ENCODE results near the gene FUBP3. TPM values are rescaled to one million over a fixed set of nuclear protein-coding genes. Genes with fewer than 3 reads are reported as not detected.

Gene FUBP3
- total RNA-seq, 2 experiments from 2014 or later: 36.4 to 38.5 TPM

- Mint-ChIP-seq H3K27ac (no peak overlapping the region), H3K36me3 (ENCODE audit: low read depth) (no peaks in the 10 kb centered on the region), H3K4me3 (no peak overlapping the region), H3K27me3 (peaks cover 53% of the 10 kb centered on the region), H3K9me3 (ENCODE audit: low read depth) (no peaks in the 10 kb centered on the region), H3K4me1 (peaks cover 17% of the 10 kb centered on the region)
- ATAC-seq: no peak
- intact Hi-C loops (cut with DNase I, micrococcal nuclease): no loop called here
- DNase-seq: no peak
- ChIA-PET CTCF (interaction anchor here (1.1 to 1.2 kb wide), 2 partner anchors 15 to 27 kb away, joined by 3 to 5 read pairs; partner anchors contain the start of gene EXOSC2), POLR2A (interaction anchor here (0.8 kb wide), 1 partner anchor 569 kb away, joined by 3 read pairs; no protein-coding TSS in a partner anchor)
Measured at GRCh38 chr9:130666393-130667119, 87.2 kb downstream of the FUBP3 start.

- DNase-seq: no peak
- peaks cover 48% of the 10 kb centered on the region for H3K27me3 Mint-ChIP-seq
- ChIA-PET CTCF (interaction anchor here (1.1 to 1.2 kb wide), 2 partner anchors 15 to 26 kb away, joined by 3 to 5 read pairs; partner anchors contain the start of gene EXOSC2), POLR2A (no interaction called here)
- intact Hi-C loops (cut with DNase I, micrococcal nuclease): no loop called here
- H3K4me3 Mint-ChIP-seq: no peak overlapping the region
- no peak overlapping the region for H3K27ac Mint-ChIP-seq
- no peak for ATAC-seq
- no peaks in the 10 kb centered on the region for H3K36me3 Mint-ChIP-seq (ENCODE audit: low read depth)
- H3K9me3 Mint-ChIP-seq (ENCODE audit: low read depth): no peaks in the 10 kb centered on the region
- peaks cover 17% of the 10 kb centered on the region for H3K4me1 Mint-ChIP-seq
Measured at GRCh38 chr9:130667120-130667435, 87.7 kb downstream of the FUBP3 start.

GRCh38 chr9:130668196-130668595 lies 88.8 kb downstream of the FUBP3 start:
- no peak overlapping the region for H3K27ac Mint-ChIP-seq
- no peak for DNase-seq
- H3K9me3 Mint-ChIP-seq (ENCODE audit: low read depth): no peaks in the 10 kb centered on the region
- intact Hi-C loops (cut with DNase I, micrococcal nuclease): no loop called here
- H3K4me1 Mint-ChIP-seq: peaks cover 12% of the 10 kb centered on the region
- CTCF ChIA-PET: interaction anchor here (0.6 kb wide), 1 partner anchor 204 kb away, joined by 3 read pairs; no protein-coding TSS in a partner anchor
- POLR2A ChIA-PET: no interaction called here
- peaks cover 38% of the 10 kb centered on the region for H3K27me3 Mint-ChIP-seq
- no peaks in the 10 kb centered on the region for H3K36me3 Mint-ChIP-seq (ENCODE audit: low read depth)
- no peak for ATAC-seq
- no peak overlapping the region for H3K4me3 Mint-ChIP-seq

GRCh38 chr9:130668659-130669058 lies 89.3 kb downstream of the FUBP3 start:
- H3K9me3 Mint-ChIP-seq (ENCODE audit: low read depth): no peaks in the 10 kb centered on the region
- peaks cover 36% of the 10 kb centered on the region for H3K27me3 Mint-ChIP-seq
- no peak overlapping the region for H3K4me3 Mint-ChIP-seq
- intact Hi-C loops (cut with DNase I, micrococcal nuclease): no loop called here
- H3K36me3 Mint-ChIP-seq (ENCODE audit: low read depth): no peaks in the 10 kb centered on the region
- peaks cover 11% of the 10 kb centered on the region for H3K4me1 Mint-ChIP-seq
- H3K27ac Mint-ChIP-seq: no peak overlapping the region
- no peak for DNase-seq
- ChIA-PET CTCF (no interaction called here), POLR2A (no interaction called here)
- no peak for ATAC-seq

GRCh38 chr9:130669965-130670364 lies 90.6 kb downstream of the FUBP3 start:
- no peaks in the 10 kb centered on the region for H3K36me3 Mint-ChIP-seq (ENCODE audit: low read depth)
- H3K9me3 Mint-ChIP-seq (ENCODE audit: low read depth): no peaks in the 10 kb centered on the region
- intact Hi-C loops (cut with DNase I, micrococcal nuclease): no loop called here
- ChIA-PET CTCF (no interaction called here), POLR2A (no interaction called here)
- H3K27ac Mint-ChIP-seq: no peak overlapping the region
- H3K4me1 Mint-ChIP-seq: peaks cover 4% of the 10 kb centered on the region
- DNase-seq (no peak), ATAC-seq (no peak)
- peaks cover 27% of the 10 kb centered on the region for H3K27me3 Mint-ChIP-seq
- no peak overlapping the region for H3K4me3 Mint-ChIP-seq

- Mint-ChIP-seq H3K4me3 (no peak overlapping the region), H3K27me3 (peaks cover 22% of the 10 kb centered on the region), H3K9me3 (ENCODE audit: low read depth) (no peaks in the 10 kb centered on the region), H3K36me3 (ENCODE audit: low read depth) (no peaks in the 10 kb centered on the region), H3K27ac (no peak overlapping the region), H3K4me1 (no peaks in the 10 kb centered on the region)
- DNase-seq (no peak), ATAC-seq (no peak)
- ChIA-PET CTCF (no interaction called here), POLR2A (no interaction called here)
- intact Hi-C loops (cut with DNase I, micrococcal nuclease): no loop called here
Measured at GRCh38 chr9:130670644-130671043, 91.3 kb downstream of the FUBP3 start.

- POLR2A ChIA-PET: no interaction called here
- Mint-ChIP-seq H3K9me3 (ENCODE audit: low read depth) (no peaks in the 10 kb centered on the region), H3K27me3 (peaks cover 11% of the 10 kb centered on the region), H3K4me3 (no peak overlapping the region), H3K4me1 (no peaks in the 10 kb centered on the region), H3K36me3 (ENCODE audit: low read depth) (no peaks in the 10 kb centered on the region), H3K27ac (no peak overlapping the region)
- DNase-seq (no peak), ATAC-seq (no peak)
- CTCF ChIA-PET: no interaction called here
- intact Hi-C loops (cut with DNase I, micrococcal nuclease): no loop called here
Measured at GRCh38 chr9:130672466-130672865, 93.1 kb downstream of the FUBP3 start.

- no peaks in the 10 kb centered on the region for H3K36me3 Mint-ChIP-seq (ENCODE audit: low read depth)
- intact Hi-C loops (cut with DNase I, micrococcal nuclease): no loop called here
- H3K4me1 Mint-ChIP-seq: no peaks in the 10 kb centered on the region
Measured at GRCh38 chr9:130672933-130673615, 93.7 kb downstream of the FUBP3 start.

GRCh38 chr9:130675396-130675795 lies 96.0 kb downstream of the FUBP3 start:
- intact Hi-C loops (cut with DNase I, micrococcal nuclease): no loop called here
- Mint-ChIP-seq H3K4me3 (no peak overlapping the region), H3K27ac (no peak overlapping the region), H3K36me3 (ENCODE audit: low read depth) (no peaks in the 10 kb centered on the region), H3K4me1 (no peaks in the 10 kb centered on the region), H3K27me3 (peaks cover 4% of the 10 kb centered on the region), H3K9me3 (ENCODE audit: low read depth) (no peaks in the 10 kb centered on the region)
- no peak for ATAC-seq
- CTCF ChIA-PET: no interaction called here
- no peak for DNase-seq
- POLR2A ChIA-PET: no interaction called here

More at GRCh38 chr9:130672933-130673615, 93.7 kb downstream of the FUBP3 start:
- POLR2A ChIA-PET: no interaction called here
- CTCF ChIA-PET: interaction anchor here (0.5 to 0.6 kb wide), 2 partner anchors 96 to 1227 kb away, joined by 3 read pairs; no protein-coding TSS in a partner anchor
- no peak overlapping the region for H3K4me3 Mint-ChIP-seq
- H3K27ac Mint-ChIP-seq: no peak overlapping the region
- no peak for DNase-seq
- no peak for ATAC-seq
- H3K9me3 Mint-ChIP-seq (ENCODE audit: low read depth): no peaks in the 10 kb centered on the region
- peaks cover 8% of the 10 kb centered on the region for H3K27me3 Mint-ChIP-seq

GRCh38 chr9:130677252-130677651 lies 97.9 kb downstream of the FUBP3 start:
- Mint-ChIP-seq H3K4me1 (no peaks in the 10 kb centered on the region), H3K4me3 (no peak overlapping the region), H3K27me3 (no peaks in the 10 kb centered on the region), H3K9me3 (ENCODE audit: low read depth) (no peaks in the 10 kb centered on the region), H3K36me3 (ENCODE audit: low read depth) (no peaks in the 10 kb centered on the region), H3K27ac (no peak overlapping the region)
- intact Hi-C loops (cut with DNase I, micrococcal nuclease): no loop called here
- POLR2A ChIA-PET: no interaction called here
- CTCF ChIA-PET: interaction anchor here (0.5 kb wide), 1 partner anchor 13 kb away, joined by 4 read pairs; no protein-coding TSS in a partner anchor
- no peak for DNase-seq
- ATAC-seq: no peak

- H3K27ac Mint-ChIP-seq: no peak overlapping the region
- DNase-seq (peak; percentile 79), ATAC-seq (peak; percentile 67)
- no peaks in the 10 kb centered on the region for H3K36me3 Mint-ChIP-seq (ENCODE audit: low read depth)
- CTCF ChIA-PET: interaction anchor here (0.7 to 2.3 kb wide), 5 partner anchors 12 to 335 kb away, joined by 3 to 26 read pairs (median 3); partner anchors contain the start of gene EXOSC2
- intact Hi-C loops (cut with DNase I, micrococcal nuclease): loop anchor here in 1 of 2 experiments (1.0 to 5.0 kb wide), 2 partner anchors 102 to 574 kb away; partner anchors contain the start of gene FUBP3
- POLR2A ChIA-PET: interaction anchor here (1.0 kb wide), 1 partner anchor 12 kb away, joined by 3 read pairs; the partner anchor contains the start of gene EXOSC2
- peaks cover 2% of the 10 kb centered on the region for H3K4me1 Mint-ChIP-seq
- H3K27me3 Mint-ChIP-seq: peaks cover 4% of the 10 kb centered on the region
- peak overlapping the region; percentile 81 for H3K4me3 Mint-ChIP-seq
- peaks cover 3% of the 10 kb centered on the region for H3K9me3 Mint-ChIP-seq (ENCODE audit: low read depth)
Measured at GRCh38 chr9:130680836-130681768, 101.7 kb downstream of the FUBP3 start.
